GM04503 (cell line): ENCODE data around the gene CPEB1.
"Not testable (repeated sequence)": the region's sequence is repeated elsewhere in the genome, so short reads cannot be mapped to it uniquely, and the experiment has no call there.

Experiments used
- DNase-seq: peaks from one replicate; pipeline ENCODE4 v3.0.0-alpha.2; 2012; ENCODE audit warnings: low read depth

The CPEB1 gene

DNA sequence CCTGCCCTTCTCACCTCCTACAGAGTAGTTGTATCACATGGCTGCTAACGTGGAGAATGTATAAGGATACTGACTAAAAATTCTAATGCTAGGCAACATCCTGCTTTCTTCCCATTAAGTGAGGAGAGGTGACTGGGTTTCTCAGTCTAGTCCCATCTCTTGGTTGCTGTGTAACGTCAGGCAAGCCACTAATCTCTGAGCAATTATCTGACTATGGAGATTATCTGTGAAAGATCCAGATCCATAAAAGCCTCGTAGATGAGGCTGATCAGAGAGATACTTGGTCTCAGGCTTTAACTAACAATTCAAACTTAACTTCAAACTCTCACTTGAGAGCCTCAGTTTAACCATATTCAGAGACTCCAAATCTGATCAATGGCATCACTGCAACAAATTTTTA is 102.2 kb downstream of the CPEB1 start:
- no peak for DNase-seq

- no peak for DNase-seq
Measured at GRCh38 chr15:82544431-82544830, 102.7 kb downstream of the CPEB1 start.

DNA sequence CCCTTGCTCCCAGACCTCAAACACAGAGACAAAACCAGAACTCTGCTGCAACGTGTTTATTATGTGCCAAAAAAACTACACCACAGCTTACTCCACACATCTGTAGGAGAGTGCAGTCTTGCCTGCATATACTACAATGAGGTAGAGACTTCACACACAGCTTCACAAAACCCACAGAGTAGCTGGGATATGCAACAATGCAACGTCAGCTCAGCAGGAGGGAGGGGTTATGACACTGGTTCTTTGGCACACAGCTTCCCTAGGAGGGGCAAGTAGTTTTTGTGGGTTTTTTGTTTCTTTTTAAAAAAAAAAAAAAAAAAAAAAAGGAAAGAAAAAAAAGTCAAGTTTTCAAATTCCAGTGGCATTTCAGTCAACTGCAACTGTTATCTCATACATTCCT is 104.0 kb downstream of the CPEB1 start:
- peak; percentile 50 for DNase-seq

DNA sequence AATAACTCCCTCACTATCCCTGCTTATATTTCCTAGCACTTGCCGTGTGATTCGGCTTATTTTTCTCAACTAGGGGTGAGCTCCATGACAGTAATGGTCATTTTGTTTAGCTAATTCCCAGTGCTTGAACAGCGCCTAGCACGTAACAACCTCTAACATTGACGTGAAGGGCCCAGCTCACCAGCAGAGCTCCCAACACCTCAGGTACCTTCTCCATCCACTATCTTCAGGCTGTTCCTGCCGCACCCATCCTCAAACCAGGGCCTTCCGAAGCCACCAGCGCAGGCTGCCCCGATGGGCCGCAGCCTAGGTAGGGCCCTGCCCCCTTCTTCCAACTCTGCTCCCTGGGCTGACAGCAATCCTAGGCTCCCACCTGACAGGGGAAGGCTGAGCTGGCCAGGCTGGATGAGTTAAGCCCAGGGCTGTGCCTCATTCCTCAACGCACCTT is 106.2 kb downstream of the CPEB1 start:
- no peak for DNase-seq

DNA sequence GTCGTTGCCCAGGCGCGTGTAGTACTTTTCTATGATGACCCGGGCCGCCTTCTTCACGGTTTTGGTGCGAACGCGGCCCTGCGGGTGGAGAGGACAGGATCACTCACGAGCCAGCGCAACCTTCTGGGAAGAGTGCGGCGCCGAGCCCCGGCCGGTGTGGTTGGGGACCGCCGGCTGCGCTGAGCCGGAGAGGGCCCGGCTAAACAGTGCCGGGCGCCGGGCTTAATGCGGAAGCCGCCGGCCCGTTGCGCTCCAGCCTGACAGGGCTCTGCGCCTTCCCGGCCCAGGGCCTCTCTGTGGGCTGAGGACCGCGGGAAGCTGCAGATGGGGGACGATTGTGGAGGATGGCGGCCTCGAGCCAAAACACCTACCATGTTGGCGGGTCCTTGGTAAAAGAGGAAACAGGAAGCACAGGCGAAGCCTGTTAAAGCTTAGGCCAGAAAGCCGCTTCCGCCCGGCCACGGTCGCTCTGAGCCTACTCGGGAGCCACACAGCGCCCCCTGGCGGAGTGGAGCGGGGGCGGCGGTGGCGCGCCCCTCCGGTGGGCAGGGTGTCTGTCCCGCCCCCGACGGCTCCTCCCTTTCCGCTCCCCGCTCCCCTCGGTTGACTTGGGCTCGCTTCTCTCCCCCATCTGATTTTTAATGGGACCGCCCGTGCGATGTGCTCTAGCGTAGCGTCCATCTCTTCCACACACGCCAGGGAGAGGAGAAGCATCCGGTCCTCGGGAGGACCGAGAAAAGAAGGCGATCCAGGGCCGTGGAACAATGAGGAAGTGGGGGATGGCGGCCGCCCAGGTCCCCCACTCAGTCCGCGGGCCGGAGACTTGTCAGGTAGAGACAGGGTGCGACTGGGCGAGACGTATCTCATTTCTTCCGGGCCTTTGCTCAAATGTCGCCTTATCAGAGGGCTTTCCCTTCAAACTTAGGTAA is 106.8 kb downstream of the CPEB1 start, which contains the start of gene RPS17:
TSS of gene RPS17 (minus strand) at position 403 of the 929 bp plus-strand sequence. CDS start at position 374, 29 bp downstream.
- peak; percentile 78 for DNase-seq

- DNase-seq: no peak
Measured at GRCh38 chr15:82539691-82540054, 107.5 kb downstream of the CPEB1 start.

GRCh38 chr15:82538961-82539690 is 108.0 kb downstream of the CPEB1 start:
- no peak for DNase-seq

DNA sequence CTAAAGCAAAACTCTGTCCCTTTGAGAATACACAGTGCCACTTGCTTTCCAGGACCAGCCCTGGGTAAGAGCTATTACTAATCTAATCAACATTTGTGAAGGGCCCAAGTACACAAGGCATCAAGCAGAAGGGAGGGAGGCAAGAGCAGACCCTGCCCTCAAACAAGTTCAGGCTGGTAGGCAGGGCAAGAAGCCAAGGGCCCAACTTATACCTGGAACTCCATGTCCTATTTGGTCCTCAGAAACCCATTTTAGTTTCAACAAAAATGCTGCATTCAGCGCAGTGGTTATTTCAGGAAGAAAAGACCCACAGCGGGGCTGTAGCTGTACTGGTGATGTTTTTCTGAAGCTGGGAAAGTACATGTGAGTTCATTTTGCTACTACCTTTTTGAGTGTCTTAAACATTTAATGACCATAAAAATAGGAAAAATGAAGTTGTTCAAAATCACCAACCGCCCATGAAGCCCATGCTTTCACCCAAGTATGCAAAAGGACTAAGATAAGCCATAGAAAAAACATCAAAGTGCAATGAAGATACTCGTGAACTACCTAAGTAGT is 109.7 kb downstream of the CPEB1 start:
- no peak for DNase-seq

DNA sequence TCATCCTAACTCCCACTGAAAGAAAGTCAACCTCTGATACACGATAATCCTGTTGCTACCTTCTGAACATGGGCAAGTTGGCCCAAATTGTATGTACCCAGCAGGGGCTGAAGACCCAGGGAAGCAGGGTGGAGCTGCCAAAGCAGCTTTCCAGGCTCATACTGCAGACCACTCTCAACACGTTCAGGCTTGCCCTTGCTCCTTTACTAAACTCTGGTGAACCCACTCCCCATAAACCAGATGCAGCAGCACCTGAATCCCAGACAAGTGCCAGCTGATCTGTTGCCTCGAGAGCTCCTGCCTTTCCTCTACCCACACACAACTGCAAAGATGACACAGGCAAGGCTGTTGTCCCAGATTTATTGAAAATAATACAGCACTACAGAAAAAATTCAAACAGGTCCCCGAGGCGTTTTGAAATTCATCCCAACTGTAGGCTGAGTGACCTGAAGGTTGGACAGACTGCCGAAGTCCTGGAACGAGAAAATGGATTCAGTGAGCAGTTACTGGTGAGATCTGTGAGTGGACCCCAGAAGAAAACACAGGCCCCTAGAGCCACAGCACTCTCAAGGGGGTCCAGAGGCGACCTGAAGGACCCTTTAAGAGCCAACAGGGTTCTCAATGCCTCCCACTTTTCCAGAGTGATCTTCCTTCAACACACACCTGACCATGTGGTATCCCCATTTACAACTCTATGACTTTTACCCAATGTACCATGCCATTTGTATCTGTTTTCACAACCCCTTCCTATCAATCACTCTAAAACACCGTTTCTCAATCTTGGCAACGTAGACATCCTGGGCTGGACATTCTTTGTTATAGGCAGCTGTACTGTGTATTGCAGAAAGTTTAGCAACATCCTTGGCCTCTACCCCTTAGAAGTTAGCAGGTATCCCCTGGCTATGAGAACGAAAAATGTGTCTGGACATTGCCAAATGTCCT is 110.5 kb downstream of the CPEB1 start:
- no peak for DNase-seq

DNA sequence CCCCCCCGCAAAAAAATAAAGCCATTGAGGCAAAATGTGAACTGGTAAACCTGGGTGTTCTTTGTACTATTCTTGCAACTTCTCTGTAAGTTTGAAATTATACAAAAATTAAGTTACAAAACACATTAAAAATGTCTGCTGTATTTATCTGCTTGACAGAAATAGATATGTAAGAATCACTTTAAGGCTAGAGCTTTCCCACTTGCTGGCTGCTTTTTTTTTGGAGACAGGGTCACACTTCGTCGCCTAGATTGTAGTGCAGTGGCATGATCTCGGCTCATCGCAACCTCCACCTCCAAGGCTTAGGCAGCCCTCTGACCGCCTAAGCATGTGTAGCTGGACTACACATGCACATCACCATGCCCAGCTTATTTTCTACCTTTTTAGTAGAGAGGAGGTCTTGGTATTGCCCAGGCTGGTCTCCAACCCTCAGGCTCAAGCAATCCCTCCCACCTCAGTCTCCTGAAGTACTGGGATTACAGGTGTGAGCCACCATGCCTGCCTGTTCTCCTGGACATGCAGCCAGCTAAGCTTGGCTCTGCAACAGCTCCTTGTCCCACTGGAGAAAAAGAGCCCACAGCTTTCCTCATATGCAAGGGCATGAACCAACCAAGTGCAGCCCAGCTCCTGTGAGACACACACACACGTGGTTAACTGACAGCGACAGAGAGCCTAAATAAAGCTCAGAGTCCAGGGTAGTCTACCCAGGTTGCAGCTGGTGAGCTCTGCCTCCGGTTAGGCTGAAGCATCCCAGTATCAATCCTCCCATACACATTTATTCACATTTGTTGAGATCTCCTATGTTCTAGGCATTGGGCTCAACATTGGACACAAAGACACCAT is 111.4 kb downstream of the CPEB1 start:
- no peak for DNase-seq

DNA sequence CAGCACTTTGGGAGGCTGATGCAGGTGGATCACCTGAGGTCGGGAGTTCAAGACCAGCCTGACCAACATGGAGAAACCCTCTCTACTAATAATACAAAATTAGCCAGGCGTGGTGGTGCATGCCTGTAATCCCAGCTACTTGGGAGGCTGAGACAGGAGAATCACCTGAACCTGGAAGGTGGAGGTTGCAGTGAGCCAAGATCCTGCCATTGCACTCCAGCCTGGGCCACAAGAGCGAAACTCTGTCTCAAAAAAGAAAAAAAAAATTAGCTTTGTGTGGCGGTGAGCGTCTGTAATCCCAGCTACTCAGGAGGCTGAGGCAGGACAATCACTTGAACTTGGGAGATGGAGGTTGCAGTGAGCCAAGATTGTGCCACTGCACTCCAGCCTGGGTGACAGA is 112.0 kb downstream of the CPEB1 start:
- DNase-seq: not testable (repeated sequence)

DNA sequence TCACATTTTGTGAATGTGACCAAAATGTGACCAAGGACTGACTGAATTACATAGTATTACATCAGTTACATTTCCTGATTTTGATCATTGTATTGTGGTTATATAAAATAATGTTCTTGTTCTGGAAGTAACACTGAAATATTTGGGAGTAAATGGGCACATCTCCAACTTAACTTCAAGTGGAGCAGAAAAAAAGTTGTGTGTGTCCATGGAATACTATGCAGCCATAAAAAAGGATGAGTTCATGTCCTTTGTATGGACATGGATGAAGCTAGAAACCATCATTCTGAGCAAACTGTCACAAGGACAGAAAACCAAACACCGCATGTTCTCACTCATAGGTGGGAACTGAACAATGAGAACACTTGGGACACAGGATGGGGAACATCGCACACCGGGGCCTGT is 112.7 kb downstream of the CPEB1 start:
- not testable (repeated sequence) for DNase-seq

DNA sequence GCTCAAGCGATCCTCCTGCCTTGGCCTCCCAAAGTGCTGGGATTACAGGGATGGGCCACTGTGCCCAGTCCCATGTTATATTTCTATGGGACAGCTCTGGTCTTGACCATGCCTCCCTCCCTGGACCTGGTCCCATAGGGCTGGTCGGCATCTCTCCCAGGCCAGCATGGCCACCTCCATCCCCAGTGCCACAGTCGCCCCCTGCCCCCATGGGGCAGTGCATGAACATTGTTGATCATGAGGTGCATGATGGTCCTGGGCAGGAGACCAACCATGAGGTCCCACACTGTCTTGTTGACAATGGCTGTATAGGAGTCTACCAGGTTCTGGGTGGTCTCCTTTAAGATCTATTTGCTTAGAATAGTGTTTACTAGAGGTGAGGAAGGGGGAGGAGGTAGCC is 113.4 kb downstream of the CPEB1 start:
- no peak for DNase-seq

DNA sequence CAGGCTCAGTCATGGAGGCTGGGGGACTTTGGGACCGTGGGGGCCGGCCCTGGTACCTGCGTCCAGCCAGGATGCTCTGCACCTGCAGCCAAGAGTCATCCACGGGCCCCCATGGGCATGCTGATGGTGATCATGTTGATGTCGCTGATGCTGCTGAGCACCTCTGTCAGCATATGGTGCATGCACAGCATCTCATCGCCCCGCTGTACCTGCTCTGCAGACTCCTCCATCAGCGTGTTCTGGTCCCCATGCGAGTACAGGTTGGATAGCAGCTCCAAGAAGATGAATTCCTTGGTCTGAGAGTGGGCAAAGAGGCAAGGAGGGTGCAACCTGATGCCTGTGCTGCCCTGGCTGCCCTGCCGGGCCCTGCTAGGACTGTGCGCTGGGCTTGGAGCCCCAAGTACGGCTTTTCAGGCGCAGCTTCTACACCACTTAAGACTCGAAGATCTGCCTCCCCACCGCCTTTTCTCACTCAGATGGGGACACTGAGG is 114.1 kb downstream of the CPEB1 start:
- no peak for DNase-seq

DNA sequence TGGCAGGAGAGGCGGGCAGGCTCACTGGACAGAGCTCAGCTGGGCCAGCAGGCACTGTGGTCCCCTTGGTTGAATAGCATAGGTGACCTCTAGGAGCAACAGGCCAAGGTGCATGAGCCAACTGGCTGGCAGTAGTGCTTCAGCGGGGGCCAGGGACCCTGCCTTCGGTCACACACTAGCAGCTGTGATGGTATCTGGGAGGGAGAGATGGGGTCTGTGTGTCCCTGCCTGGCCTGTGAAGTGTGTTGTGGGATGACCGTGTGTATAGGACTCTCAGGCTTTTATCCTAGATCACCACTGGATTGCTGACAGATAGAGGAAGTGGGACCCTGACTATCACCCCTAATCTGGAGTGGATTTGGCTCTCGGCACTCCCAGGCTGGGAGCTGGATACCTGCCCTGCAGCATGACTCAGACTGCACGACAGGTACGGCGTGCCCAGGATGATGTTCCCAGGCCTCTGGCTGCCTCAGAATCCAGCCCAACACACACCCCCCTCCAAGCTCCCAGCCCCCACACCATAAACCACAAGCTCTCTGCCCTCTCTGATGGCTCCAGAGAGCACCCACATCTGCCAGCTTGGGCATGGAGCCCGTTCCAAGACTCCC is 114.7 kb downstream of the CPEB1 start:
- DNase-seq: no peak

GRCh38 chr15:82531496-82532382 is 115.4 kb downstream of the CPEB1 start:
- DNase-seq: no peak

GRCh38 chr15:82530606-82531379 is 116.4 kb downstream of the CPEB1 start:
- no peak for DNase-seq

DNA sequence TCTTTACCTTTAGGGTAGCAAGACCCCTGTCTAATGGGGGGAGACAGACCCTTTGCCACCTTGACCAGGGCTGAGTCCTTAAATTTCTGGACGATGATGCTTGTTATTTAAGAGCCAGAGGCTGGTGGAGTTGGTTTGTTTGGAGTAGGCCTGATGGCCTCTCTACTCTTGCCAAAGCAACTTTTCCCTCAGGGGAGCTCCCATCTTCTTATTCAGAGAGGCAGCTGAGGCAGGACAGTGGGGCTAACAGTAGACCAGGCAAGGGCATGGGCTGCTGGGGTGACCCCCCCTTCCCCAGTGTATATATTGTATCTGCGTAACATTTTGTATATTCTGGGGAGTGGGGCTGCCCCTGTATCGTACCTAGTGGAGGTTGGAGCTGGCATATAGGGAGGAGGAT is 117.2 kb downstream of the CPEB1 start:
- DNase-seq: no peak
